Measurements from ENCODE around the gene STK39.
"Not testable (repeated sequence)": the region's sequence is repeated elsewhere in the genome, so short reads cannot be mapped to it uniquely, and the experiment has no call there.

Gene STK39

DNA sequence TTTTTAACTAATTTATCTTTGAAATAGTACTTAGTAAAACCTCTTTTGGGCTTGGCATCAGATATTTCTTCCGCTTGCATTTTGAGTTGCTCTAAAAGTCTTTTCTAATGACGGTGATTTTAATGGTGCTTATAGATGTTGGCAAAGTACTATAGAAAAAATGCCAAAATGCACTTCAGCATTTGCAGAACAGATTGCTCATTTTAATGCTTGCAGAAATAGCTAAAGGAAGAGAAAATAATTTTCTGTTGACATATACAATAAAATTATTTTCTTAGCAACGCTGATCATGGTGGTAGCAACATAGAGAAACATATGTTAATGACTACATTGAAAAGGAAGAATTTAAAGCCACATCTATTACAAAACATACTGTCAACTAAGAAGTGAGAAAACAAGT lies 170.7 kb downstream of the STK39 start:
- DNase-seq, result no peak

DNA sequence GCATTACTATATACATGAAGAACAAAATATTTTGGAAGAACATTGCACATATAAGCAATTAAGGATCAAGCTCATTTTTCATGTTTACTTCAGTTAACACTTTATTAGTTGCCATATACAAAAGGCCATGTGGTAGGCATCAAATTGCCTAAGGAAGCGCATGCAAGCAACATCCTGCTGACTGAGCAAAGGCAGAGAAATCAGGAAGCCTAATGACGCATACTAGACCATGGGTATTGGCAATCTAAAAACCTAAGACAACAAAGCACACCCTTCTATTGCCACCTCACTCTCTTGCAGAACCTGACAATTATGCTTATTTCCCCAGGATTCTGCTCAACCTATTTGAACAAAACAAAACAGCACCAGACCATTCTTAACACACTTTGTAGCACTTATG lies 171.9 kb downstream of the STK39 start:
- no peak for DNase-seq

DNA sequence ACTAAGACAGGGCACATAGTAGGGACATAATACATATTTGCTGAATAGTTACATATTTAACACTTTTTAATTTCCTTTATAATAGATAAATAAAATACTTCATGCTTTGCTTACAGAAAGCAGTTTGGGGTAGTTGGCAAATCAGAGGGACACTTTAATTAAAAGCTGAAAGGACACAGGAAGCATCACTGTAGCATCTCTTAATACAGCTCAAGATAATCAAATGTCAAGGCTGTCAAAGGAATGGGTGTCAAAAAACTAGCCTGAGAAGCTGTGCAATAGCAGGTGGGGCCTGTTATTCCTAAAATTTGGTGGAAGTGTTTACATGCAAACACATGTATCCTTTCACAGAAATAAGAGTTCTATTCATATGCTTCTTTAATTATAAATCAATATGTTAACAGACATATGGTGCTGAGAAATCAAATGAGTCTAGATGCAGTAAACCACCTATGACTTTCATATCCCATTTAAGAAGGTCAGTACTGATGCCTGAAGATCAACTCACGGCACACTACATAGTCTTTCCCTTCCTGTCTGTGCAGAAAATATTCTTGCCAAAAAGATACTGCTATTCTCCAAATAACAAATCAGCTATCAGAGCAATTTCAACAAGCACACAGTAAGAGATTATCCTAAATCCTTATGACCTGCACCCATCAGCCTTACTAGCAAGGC lies 174.6 kb downstream of the STK39 start:
- DNase-seq, result no peak

DNA sequence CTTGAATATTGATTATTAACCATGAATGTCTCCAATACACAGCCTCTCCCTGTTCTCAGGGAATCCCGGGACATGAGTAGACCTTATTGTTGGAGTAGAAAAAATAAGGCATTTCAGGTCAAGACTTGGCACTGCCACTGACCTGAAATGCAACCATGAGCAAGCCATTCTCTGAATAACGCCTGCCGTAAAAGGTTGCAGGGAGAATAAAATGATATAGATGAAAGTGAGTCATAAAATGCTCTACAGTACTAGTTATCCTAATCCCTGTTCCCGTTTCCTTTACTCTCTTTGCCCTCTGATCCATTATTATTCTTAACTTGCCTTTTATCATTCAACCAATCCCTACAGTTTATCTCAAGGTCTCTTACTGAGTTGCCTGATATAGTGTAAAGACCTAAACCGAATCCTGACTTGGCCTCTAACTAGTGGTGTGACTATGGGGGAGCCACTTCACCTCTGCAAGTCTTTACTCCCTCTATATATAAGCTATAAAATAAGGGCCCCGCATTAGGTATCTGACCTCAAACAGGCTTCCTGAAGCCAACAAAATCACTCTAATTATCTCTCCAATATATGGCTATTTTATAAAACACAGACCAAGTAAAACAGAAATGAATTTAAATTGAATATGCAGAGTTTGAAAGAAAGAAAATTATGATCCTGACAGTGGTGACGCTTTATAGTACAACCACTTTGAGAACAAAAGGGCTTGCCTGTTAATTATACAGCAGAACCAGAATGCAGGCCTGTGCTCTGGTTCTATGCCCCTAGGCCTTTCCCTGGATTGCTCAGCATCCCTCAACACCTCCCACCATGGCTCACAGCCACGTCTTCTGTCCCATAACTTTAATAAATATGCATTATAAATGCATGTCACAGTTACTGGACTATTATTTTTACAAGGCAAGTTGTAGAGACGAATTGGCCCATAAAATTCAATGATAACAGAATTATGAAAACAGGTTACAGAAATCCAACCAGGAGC lies 183.1 kb downstream of the STK39 start:
- no peak for DNase-seq

DNA sequence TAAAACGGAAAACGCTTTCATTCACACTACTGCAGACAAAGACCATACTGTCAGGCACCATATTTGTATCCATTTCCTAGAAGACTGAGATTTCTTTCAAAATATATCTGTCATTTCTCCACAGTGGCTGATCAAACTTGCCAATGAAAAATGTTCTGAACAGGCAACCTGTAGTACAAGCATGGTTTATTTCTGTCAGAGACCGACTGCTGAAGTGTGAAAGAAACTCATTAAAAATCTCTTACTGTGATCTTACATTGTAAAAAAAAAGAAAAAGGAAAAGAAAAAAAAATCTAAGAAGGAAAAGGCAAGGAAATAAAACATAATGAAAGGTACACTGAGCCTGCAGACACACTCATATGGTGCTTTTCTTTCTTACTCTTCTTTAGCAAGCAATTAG lies 184.5 kb downstream of the STK39 start:
- DNase-seq, result no peak

DNA sequence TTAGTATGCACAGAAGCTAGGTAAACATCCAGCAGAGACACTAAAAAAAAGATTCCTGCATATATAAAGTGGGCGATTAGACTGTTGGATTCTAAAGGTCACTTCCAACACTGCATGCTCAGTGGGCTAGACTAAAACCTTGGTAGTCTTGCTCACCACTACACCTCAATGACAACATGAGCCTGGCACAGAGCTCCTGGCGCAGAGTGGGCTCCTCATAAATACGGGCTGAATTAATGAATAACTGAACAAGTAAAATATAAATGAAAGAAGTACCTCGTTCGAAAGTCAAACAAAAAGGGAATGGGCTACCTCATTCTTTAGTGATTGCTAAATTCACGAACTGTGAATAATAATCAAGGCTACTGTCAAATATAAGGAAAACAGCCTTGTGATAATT lies 185.3 kb downstream of the STK39 start:
- no peak for DNase-seq

DNA sequence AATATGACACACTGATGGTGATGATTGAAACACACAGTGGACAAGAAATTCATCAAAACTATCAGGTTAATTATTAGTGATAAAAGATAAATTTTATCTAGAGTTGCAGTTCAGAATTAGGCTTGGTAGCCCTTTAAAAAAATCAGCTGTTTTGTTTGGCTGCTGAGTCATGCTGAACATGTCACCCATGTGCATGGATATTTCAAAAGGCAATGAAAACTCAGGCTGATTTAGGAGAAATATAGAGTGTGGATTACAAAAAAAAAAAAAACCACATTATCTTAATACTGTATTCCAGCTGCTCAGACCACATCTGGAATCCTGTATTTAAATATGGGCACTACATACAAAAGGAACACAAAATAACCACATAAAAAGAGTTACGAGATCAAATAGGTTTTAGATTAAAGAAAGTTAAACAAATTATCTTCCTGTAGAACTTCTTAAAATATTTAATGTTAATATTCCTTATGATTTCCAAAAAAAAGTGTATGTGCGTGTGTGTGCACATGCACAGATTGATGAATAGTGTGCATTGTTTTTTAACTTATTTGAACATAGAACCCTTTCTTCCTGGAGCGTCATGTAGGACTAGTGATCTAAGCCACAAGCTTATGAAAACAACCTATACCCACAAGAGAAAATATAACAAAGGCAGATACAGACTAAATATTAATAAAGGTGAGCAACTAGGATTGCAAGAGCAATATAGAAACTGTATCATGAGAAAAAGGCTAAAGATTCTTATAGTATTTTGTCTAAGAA lies 186.2 kb downstream of the STK39 start:
- DNase-seq, result no peak

DNA sequence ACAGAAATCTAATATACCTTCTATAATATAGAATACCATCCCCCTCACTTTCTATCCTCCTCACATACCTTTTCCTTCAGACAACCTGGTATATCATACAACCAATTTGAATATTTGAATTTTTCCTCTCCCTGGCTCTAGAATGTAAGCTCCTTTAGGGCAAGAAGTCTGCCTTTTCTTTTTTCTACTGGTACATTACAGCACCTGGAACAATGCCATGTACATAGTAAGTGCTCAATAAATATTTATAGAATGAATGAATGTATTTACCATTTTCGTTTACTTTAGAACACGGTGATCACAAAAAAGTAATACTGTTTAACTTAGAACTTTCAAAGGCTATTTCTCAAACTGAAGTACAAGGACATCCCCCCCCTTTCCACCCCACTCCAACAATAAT lies 187.6 kb downstream of the STK39 start:
- no peak for DNase-seq

DNA sequence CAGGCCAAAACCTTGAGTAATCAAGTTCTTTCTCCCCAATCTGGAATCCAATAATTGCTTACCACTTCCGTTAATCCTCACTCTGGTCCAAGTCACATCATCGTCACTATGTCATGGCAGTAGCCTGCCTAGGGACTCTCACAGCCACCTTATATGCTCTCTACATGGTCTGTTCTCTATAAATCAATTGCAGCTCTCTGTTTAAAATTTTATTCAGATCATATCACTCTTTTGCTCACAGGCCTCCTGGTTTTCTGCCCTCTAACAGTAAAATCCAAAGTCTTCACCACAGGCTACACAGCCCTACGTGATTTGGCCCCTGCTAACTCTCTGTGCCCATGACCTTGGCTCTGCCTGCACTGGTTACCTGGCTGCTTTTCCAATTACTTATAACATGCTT lies 188.7 kb downstream of the STK39 start:
- no peak for DNase-seq

DNA sequence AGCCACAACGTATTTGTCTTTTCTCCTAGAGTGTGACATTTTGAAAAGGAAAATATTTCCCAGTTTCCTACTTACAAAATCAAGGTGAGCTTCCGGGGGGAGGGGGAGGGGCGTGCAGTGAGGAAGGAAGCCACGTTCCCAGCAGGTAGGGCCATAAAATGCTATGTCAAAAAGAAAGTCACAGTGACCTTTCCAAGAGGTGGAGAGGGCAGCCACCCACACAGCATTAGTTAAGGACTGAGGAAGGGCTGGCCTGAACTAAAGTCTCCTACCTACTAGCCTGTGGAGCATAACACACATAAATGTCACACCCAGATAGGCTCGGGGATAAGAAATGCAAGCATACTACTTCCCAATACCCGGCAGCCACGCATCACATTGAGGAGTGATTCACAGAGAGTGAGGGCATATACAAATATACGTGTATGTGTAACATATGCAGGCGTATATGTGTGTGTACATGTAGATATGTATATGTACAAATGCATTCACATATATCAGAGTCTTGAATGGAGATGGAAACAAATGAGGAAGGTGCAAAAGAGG lies 191.1 kb downstream of the STK39 start:
- no peak for DNase-seq

DNA sequence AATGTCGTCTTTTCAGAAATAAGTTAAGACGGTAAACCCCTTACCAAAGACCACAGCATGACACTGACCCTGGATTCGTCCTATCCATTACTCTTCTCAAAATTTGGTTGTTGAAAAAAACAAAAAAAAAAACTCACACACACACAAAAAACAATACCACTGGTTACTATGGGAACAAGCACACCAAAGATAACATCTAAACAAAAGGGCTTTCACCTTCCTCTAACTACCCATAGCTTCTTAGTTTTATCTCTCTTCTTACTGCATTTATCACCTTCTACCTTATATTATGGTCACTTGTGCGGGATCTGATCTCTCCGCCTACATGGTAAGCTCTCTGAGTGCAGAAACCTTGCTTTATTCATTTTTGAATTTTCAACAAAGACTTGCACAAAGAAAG lies 192.7 kb downstream of the STK39 start:
- DNase-seq, result no peak

DNA sequence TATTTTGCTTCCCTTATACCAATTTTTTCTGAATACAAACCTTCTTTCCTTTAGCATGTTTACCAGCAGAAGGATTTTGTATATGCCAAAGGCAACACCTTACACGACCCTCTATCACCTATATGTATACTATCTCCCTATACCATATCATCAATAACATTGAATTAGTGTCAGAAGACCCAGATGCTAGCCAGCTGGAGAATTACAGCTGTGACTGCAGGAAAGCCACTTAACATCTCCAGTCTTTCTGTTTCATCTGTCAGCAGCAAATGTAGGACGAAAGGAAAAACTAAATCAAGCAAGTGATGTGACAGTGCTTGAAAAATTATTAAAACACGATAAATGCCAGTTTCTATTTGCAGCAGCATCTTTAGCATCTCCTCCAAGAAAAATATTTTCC lies 193.7 kb downstream of the STK39 start:
- DNase-seq, result no peak

DNA sequence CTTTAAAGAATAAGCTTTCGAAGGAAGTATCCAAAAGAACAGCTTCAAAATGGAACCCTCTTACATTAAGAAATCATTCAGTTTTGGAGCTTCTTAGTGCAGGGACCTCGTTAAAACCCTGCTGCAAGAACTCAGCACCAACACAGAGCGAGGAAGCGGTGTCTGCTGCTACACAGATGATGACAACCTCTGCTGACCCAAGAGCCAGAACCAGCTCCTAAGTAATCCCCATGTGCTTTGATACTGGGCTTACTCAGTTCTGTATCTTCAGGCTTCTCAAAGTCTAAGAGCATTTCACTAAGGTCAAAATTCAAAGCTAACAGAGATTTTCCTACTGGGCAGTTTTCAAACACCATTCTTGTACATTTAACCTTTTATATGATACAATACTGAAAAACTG lies 194.6 kb downstream of the STK39 start:
- DNase-seq, result no peak

DNA sequence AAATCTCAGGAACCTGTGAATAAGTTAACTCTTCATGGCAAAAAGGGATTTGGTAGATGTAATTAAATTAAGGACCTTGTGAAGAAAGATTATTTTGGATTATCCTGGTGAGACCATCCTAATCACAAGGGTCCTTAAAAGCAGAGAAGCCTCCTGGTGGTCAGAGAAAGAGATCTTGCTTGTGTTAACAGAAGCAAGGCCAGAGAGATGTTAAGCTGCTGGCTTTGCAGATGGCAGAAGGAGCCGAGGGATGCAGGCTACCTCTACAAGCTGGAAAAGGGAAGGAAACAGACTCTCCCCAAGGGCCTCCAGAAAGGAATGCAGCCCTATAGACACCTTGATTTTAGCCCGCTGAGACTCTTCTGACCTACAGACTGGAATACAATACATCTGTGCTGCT lies 197.0 kb downstream of the STK39 start:
- no peak for DNase-seq

DNA sequence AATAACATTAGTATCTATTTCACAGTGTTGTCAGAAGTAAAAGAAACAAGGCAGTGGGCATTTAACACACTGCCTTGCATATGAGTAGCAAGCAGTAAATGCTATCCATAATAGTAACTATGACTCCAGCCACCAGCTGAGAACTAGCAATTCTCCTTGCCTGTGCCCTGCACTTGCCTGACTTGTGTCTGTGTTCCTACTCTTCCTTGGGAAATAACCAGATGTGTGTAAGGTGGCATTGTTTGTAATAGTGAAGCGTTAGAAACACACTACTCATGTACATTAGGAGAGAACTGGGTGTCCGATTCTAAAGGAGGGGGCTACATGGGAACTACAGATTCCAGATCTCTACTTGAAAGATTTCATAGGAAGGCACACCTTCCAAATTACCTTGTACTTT lies 197.8 kb downstream of the STK39 start:
- no peak for DNase-seq

DNA sequence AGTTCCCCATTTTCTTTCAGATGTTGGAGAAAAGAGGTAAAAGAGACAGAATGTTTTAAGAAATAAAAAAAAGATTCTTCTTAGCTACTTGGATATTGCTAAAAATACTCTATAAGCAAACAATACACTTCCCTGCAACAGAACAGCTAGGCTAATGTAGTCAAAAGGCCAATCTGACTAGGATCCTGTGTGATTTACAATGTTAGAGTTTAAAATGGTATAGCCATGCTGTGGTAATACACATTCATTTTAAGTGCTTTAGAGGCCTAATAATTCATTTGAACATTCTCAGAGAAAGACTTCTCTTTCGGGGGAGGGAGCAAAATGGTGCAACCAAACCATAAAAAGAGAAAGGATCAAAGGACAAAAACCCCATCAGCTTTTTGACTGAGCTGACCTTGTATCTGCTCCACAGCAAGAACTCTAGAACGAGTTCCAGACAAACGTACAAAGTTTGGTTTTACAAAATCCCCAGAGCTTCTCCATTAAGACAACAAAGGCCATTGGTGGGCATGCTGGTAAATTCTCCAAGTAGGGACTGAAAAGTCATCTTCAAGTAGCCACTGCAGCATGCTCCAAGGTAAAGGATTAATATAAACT lies 200.2 kb downstream of the STK39 start:
- DNase-seq, result no peak

DNA sequence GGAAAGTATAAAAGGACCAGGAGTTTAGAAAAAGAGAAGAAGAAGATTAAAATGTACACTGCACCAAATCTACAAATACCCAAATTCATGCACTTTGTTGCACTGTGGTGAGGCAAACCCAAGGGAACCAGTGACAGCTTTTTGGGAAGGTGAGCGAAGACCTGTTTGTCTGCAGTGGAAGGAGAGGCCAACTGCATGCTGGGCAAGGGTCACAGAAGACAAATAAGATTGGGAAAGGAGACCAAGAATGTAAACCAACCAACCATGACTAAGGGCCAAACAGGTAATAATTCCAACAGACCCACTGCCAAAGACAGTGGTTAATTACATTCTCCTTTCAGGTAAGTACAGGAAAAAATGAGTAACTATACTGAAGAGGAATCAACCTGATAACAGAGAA lies 202.8 kb downstream of the STK39 start:
- DNase-seq, result no peak

DNA sequence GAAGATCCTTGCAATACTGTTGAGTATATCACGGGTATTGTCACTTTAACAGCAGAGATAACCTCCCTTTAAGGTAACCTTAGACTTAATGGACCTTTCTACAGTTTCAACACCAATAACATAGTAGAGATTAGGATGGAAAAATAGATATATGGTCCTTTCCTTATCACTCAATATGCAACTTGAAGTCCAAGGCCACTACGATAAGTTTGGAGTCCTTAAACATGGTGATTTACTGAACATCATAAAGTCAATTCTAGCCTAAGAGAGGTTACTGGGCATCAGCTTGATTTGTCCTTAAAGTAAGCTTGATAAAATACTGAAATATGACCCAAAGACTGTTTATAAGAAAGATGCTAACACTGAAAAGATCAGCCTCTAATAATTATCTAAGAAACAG lies 203.2 kb downstream of the STK39 start:
- no peak for DNase-seq

DNA sequence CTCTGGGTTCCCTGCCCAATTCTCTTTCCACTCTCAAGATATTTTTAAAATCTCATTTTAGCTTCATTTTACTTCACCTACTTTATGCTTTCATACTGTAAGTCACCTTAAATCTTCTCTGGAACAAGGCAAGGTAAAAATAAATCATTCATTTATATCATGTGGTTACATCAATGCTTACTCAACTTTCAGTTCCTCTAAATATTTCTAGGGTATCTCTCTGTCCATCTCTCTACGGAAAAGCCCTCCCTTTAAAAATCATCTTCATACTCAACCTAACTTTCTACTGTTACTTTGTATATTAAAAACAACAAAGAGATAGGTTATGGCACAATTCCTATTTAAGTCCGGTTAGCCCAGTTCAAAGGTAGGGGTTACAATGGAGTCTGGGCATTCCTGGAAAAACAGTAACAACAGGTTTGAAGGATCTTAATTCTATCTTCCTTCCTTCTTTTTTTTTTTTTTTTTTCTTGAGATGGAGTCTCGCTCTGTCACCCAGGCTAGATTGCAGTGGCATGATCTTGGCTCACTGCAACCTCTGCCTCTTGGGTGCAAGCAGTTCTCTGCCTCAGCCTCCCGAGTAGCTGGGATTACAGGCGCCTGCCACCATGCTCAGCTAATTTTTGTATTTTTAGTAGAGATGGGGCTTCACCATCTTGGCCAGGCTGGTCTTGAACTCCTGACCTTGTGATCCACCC lies 205.1 kb downstream of the STK39 start:
- DNase-seq, result not testable (repeated sequence)

DNA sequence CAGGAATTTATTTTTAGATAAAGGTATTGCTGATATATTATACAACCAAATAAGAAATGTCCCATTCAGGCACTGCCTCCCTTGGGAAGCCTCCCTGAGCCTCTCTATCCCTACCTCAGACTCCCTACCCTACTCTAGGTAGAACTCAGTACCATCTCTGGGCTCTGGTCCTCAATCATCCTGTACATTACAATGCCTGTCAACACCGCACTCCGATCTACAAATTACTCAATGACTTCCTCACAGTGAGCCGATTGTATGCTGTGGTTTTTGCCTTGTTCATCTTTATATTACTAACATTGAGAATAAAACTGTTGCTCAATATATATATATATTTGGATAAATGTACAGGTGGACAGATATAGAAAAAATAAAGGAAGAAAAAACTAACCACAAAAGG lies 207.5 kb downstream of the STK39 start:
- no peak for DNase-seq

DNA sequence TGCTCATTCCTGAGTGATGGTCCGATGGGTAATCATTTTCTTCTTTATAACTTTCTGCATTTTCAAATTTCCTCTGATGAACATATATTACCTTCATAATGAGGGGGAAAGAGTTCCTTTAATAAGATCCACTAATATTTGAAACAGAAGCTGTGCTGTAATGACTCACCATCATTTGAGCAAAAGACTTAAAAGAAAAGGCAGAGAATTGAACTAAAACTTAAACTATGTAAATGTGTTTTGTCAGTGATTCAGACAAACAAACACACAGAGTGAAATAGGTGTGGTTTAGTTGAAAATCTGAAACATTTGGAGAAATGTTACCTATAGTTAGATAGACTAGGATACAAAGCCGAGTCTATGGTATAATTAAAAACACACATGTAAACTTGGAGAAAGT lies 209.6 kb downstream of the STK39 start:
- no peak for DNase-seq

DNA sequence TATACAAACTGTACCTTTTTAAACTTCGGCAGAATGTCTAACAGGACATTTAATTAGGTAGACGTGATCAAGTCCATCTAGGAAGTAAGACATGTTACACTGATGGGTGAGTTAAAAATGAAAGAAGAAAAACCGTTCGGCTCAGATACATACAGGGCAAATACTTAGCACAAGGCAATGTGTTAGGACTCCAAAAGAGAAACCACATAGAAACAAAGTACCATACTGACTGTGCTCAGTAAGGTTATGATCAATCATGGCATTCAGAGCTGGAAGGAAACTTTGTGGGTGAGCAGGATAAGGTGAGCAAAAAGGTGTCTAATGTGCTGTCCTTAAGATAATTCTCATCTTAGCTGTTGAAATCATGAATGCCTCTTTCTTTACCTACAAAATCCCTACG lies 211.9 kb downstream of the STK39 start:
- DNase-seq, result no peak
